Right lobe of liver (tissue), 6 donors: ENCODE measurements around the gene OGFOD3. TPM values are rescaled to one million over a fixed set of nuclear protein-coding genes. Genes with fewer than 3 reads are reported as not detected.
A peak's percentile ranks its signal among the peaks of the same experiment; 100 is the strongest.

ENCODE experiments used
- ATAC-seq, 4 donors: fragments of 200-7000 bp; cut with Tn5 transposase; one replicate each; pipeline ENCODE4 v1.9.1; 2020; ENCODE audit warnings: mild to moderate bottlenecking in 4 of 4, moderate library complexity in 4 of 4
- DNase-seq, 3 donors: peaks; one replicate each; pipeline ENCODE4 v3.0.0-alpha.2; 2020
- H3K27ac ChIP-seq, 3 donors: fragments of 200-600 bp; one replicate each; pipeline ENCODE4 v1.8.0; 2022
- H3K27me3 ChIP-seq, 2 donors: fragments of 200-600 bp; one replicate each; pipeline ENCODE4 v1.8.0; 2022
- H3K36me3 ChIP-seq, 4 donors: fragments of 200-600 bp; sonication (generic) in 1 of 4; one replicate each; pipeline versions ENCODE4 v1.5.1 to v1.8.0; 2017 to 2022; ENCODE audit warnings: control low read depth in 1 of 4
- H3K4me1 ChIP-seq, 4 donors: fragments of 200-600 bp; sonication (generic) in 1 of 4; one replicate each; pipeline versions ENCODE4 v1.5.1 to v1.8.0; 2017 to 2022; ENCODE audit warnings: control low read depth in 1 of 4
- H3K4me3 ChIP-seq, 3 donors: fragments of 200-600 bp; one replicate each; pipeline ENCODE4 v1.8.0; 2022
- H3K9me3 ChIP-seq, 4 donors: fragments of 200-600 bp; sonication (generic) in 1 of 4; one replicate each; pipeline versions ENCODE4 v1.5.1 to v1.8.0; 2017 to 2022; ENCODE audit warnings: control low read depth in 1 of 4
- CTCF ChIP-seq, 4 donors: fragments of 200-600 bp in 3 of 4; fragments of 450-650 bp in 1 of 4; IDR thresholded peaks; one replicate each; pipeline versions ENCODE4 v1.5.1 to v1.8.0; 2016 to 2022; ENCODE audit warnings: antibody characterized with exemption in 4 of 4, mild to moderate bottlenecking in 2 of 4
- POLR2A ChIP-seq: fragments of 450-650 bp; IDR thresholded peaks from one replicate; pipeline ENCODE4 v1.6.1; 2017; ENCODE audit warnings: antibody characterized with exemption, mild to moderate bottlenecking
- WGBS: methylation state at CpG from one replicate; pipeline ENCODE4 v1.1.6; 2018; ENCODE audit warnings: low coverage, low lambda C conversion rate; ENCODE audit not compliant: insufficient coverage; ENCODE audit errors: missing lambda C conversion rate; 5-methylcytosine and 5-hydroxymethylcytosine counted together
- intact Hi-C, 2 donors: fragments of 100-400 bp; cut with DNase I; formaldehyde crosslinking; loops; one replicate each; pipeline versions ENCODE4 v1.11.2 to v1.14.1; 2022
- total RNA-seq, 6 experiments: library from RNA; depleted of rRNA in 2 of 6; stranded (reverse); fragments of >200 nt in 2 of 6; fragmentation: NEBNext Ultra II Directional in 3 of 6; extraction: Animal tissue kit (Norgen Biotek cat#: 25700) in 3 of 6; gene quantifications; one replicate each; pipeline versions ENCODE4 v1.1.0 to v1.2.4, GENCODE V29; 2016 to 2023
- donor health status: DM: no; HTN: yes; CAD: no.
- donor health status: DM: no; HTN: no; CAD: no.
- donor health status: DM: no; HTN: no; CAD: no.
- donor health status: DM: no; HTN: yes; CAD: no.
- donor health status: DM: no; HTN: yes; CAD: no.

Gene OGFOD3
- total RNA-seq, 6 experiments from 2014 or later: 13.5 to 23.4 (median 16.2) TPM

DNA sequence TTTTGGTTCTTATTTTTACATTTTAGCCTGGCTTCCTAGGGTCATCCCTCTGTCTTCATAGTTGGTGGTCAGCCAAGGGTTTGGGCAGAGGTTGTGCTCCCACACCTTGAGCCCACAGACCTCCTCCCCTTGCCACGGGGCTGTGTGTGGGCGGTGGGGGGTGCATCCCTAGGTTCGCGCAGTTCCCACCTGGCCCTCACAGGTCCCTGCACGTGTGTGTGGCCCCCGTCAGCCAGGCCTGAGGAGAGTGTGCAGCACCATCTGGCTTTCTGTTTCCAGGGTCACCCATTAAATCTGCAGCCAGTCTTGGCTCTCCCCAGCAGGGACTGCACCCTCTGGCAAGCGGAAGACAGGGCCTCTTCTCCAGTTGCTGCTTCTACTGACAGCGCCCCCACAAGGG, 13.6 kb upstream of the OGFOD3 start:
- intact Hi-C loops: no loop called here
- DNase-seq (no peak), ATAC-seq (no peak)
- Histone ChIP-seq H3K9me3 (no peaks in the 10 kb centered on the region), H3K4me3 (no peak overlapping the region), H3K27ac (no peak overlapping the region), H3K27me3 (no peaks in the 10 kb centered on the region), H3K36me3 (no peaks in the 10 kb centered on the region), H3K4me1 (peaks cover 0 to 3% (median 0%) of the 10 kb centered on the region in 4 donors)
- TF ChIP-seq POLR2A (no peak), CTCF (IDR thresholded peaks at IDR 0.05) (no peak)
- WGBS: 58% methylated on average over 3 of the region's 8 CpGs

- Histone ChIP-seq H3K4me3 (no peak overlapping the region), H3K36me3 (no peaks in the 10 kb centered on the region), H3K4me1 (no peaks in the 10 kb centered on the region), H3K27me3 (no peaks in the 10 kb centered on the region), H3K9me3 (no peaks in the 10 kb centered on the region), H3K27ac (no peak overlapping the region)
- 58% methylated on average over 2 of the region's 7 CpGs for WGBS
- DNase-seq (no peak), ATAC-seq (peak in 1 of 4 donors; percentile 16)
- TF ChIP-seq POLR2A: no peak
- no peak for TF ChIP-seq CTCF (IDR thresholded peaks at IDR 0.05)
- intact Hi-C loops: no loop called here
These were observed 11.4 kb upstream of the OGFOD3 start for GRCh38 chr17:82429824-82430223.

GRCh38 chr17:82428546-82428945, 10.2 kb upstream of the OGFOD3 start:
- TF ChIP-seq POLR2A: no peak
- no peak for TF ChIP-seq CTCF (IDR thresholded peaks at IDR 0.05)
- Histone ChIP-seq H3K27me3 (no peaks in the 10 kb centered on the region), H3K27ac (no peak overlapping the region), H3K9me3 (no peaks in the 10 kb centered on the region), H3K4me1 (no peaks in the 10 kb centered on the region), H3K36me3 (no peaks in the 10 kb centered on the region), H3K4me3 (no peak overlapping the region)
- DNase-seq (no peak), ATAC-seq (no peak)
- 100% methylated on average over 2 of the region's 3 CpGs for WGBS
- intact Hi-C loops: no loop called here

DNA sequence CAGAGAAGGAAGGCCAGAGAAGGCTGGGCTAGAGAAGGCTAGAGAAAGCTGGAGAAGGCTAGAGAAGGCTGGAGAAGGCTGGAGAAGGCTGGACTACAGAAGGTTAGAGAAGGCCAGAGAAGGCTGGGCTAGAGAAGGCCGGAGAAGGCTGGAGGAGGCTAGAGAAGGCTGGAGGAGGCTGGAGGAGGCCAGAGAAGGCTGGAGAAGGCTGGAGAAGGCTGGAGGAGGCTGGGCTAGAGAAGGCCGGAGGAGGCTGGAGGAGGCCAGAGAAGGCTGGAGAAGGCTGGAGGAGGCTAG, 6.4 kb upstream of the OGFOD3 start:
- no peak for TF ChIP-seq POLR2A
- no peak for TF ChIP-seq CTCF (IDR thresholded peaks at IDR 0.05)
- no peak for DNase-seq
- H3K27me3 ChIP-seq: no peaks in the 10 kb centered on the region
- intact Hi-C loops: no loop called here
- 93% methylated on average over 2 of the region's 2 CpGs for WGBS
- ATAC-seq: no peak
- no peaks in the 10 kb centered on the region for H3K36me3 ChIP-seq
- peaks cover 0 to under 1% (median under 1%) of the 10 kb centered on the region in 4 donors for H3K4me1 ChIP-seq
- H3K9me3 ChIP-seq: no peaks in the 10 kb centered on the region
- H3K4me3 ChIP-seq: no peak overlapping the region
- H3K27ac ChIP-seq: no peak overlapping the region
